ENCODE data around the gene REP15. TPM values are rescaled to one million over a fixed set of nuclear protein-coding genes. Genes with fewer than 3 reads are reported as not detected.

Gene REP15
- total and polyA plus RNA-seq, 2 experiments from 2014 or later = 0.57 TPM; not detected in 1

GRCh38 chr12:27673101-27673718, 23.0 kb upstream of the REP15 start:
- Histone ChIP-seq H3K27me3 (no peaks in the 10 kb centered on the region), H3K36me3 (peaks cover 5% of the 10 kb centered on the region), H3K4me1 (ENCODE audit: low read depth) (no peaks in the 10 kb centered on the region), H3K4me3 (no peak overlapping the region), H3K9me3 (ENCODE audit: low read depth) (no peaks in the 10 kb centered on the region), H3K27ac (no peak overlapping the region)
- DNase-seq (ENCODE audit: low read depth in 1 of 2, low spot score in 1 of 2) = no peak
- TF ChIP-seq, protein P1, sequence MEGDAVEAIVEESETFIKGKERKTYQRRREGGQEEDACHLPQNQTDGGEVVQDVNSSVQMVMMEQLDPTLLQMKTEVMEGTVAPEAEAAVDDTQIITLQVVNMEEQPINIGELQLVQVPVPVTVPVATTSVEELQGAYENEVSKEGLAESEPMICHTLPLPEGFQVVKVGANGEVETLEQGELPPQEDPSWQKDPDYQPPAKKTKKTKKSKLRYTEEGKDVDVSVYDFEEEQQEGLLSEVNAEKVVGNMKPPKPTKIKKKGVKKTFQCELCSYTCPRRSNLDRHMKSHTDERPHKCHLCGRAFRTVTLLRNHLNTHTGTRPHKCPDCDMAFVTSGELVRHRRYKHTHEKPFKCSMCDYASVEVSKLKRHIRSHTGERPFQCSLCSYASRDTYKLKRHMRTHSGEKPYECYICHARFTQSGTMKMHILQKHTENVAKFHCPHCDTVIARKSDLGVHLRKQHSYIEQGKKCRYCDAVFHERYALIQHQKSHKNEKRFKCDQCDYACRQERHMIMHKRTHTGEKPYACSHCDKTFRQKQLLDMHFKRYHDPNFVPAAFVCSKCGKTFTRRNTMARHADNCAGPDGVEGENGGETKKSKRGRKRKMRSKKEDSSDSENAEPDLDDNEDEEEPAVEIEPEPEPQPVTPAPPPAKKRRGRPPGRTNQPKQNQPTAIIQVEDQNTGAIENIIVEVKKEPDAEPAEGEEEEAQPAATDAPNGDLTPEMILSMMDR (IDR thresholded peaks at IDR 0.05; ENCODE audit: low read depth, low read length) = no peak

GRCh38 chr12:27674989-27675388, 21.3 kb upstream of the REP15 start:
- Histone ChIP-seq H3K9me3 (ENCODE audit: low read depth) (no peaks in the 10 kb centered on the region), H3K4me3 (no peak overlapping the region), H3K27ac (no peak overlapping the region), H3K27me3 (no peaks in the 10 kb centered on the region), H3K4me1 (ENCODE audit: low read depth) (no peaks in the 10 kb centered on the region), H3K36me3 (peaks cover 5% of the 10 kb centered on the region)
- TF ChIP-seq, protein P1 (IDR thresholded peaks at IDR 0.05; ENCODE audit: low read depth, low read length) = no peak
- DNase-seq (ENCODE audit: low read depth in 1 of 2, low spot score in 1 of 2) = no peak

- Histone ChIP-seq H3K36me3 (peaks cover 23% of the 10 kb centered on the region), H3K9me3 (ENCODE audit: low read depth) (no peaks in the 10 kb centered on the region), H3K27me3 (no peaks in the 10 kb centered on the region)
These were observed 15.6 kb upstream of the REP15 start for GRCh38 chr12:27680619-27681018.

DNA sequence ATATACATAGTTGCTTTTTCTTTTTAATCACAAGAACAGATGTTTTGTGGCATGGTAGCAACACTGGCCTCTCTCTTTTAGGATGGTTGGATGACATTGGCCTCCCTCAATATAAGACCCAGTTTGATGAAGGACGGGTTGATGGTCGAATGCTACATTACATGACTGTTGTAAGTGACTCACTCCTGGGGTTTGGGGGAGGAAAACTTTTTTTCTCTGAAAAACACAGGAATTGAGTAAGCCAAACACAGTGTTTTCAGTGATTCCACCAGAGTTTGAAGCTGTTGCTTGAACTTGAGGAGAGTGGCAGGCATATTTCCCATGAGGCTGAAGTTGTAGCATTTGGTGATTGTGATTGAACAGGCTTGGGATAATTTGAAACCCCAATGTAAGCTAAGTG, 13.7 kb upstream of the REP15 start:
- no peaks in the 10 kb centered on the region for H3K9me3 ChIP-seq (ENCODE audit: low read depth)
- H3K4me1 ChIP-seq (ENCODE audit: low read depth) = no peaks in the 10 kb centered on the region
- H3K36me3 ChIP-seq = peaks cover 18% of the 10 kb centered on the region
- peak in 1 of 2 donors; percentile 25 for DNase-seq (ENCODE audit: low read depth in 1 of 2, low spot score in 1 of 2)
- no peak overlapping the region for H3K4me3 ChIP-seq
- H3K27me3 ChIP-seq = no peaks in the 10 kb centered on the region
- TF ChIP-seq, protein P1 (IDR thresholded peaks at IDR 0.05; ENCODE audit: low read depth, low read length) = no peak
- no peak overlapping the region for H3K27ac ChIP-seq

More at GRCh38 chr12:27680619-27681018, 15.6 kb upstream of the REP15 start:
- Histone ChIP-seq H3K4me3 (no peak overlapping the region), H3K27ac (no peak overlapping the region), H3K4me1 (ENCODE audit: low read depth) (no peaks in the 10 kb centered on the region)
- TF ChIP-seq, protein P1 (IDR thresholded peaks at IDR 0.05; ENCODE audit: low read depth, low read length) = no peak
- no peak for DNase-seq (ENCODE audit: low read depth in 1 of 2, low spot score in 1 of 2)

GRCh38 chr12:27685274-27685673, 11.0 kb upstream of the REP15 start:
- Histone ChIP-seq H3K4me1 (ENCODE audit: low read depth) (no peaks in the 10 kb centered on the region), H3K27ac (no peak overlapping the region), H3K27me3 (no peaks in the 10 kb centered on the region), H3K4me3 (no peak overlapping the region), H3K9me3 (ENCODE audit: low read depth) (no peaks in the 10 kb centered on the region), H3K36me3 (peaks cover 22% of the 10 kb centered on the region)
- TF ChIP-seq, protein P1 (IDR thresholded peaks at IDR 0.05; ENCODE audit: low read depth, low read length) = no peak
- no peak for DNase-seq (ENCODE audit: low read depth in 1 of 2, low spot score in 1 of 2)

Data from cardiac muscle cell (in vitro differentiated cells and primary cell).